BJ (cell line): ENCODE results near the gene C1QTNF1. TPM values are rescaled to one million over a fixed set of nuclear protein-coding genes. Genes with fewer than 3 reads are reported as not detected.

Source experiments
- CTCF ChIA-PET: fragments of 350-600 bp; formaldehyde crosslinking; extraction: SDS; loops from one replicate; lab custom pipeline; 2021; ENCODE audit warnings: antibody characterized with exemption, inconsistent platforms; lab: Yijun Ruan, JAX
- POLR2A ChIA-PET: fragments of 300-600 bp; sonication (Branson Sonifier 250); formaldehyde crosslinking; extraction: SDS; loops from one replicate; lab custom pipeline; 2021; ENCODE audit warnings: antibody characterized with exemption; lab: Charles Lee
- DNase-seq: peaks from one replicate; pipeline ENCODE4 v3.0.0-alpha.2; 2011; ENCODE audit warnings: low read depth
- H3K27me3 ChIP-seq: 2 replicates; pipeline ENCODE4 v1.6.0; 2011; ENCODE audit warnings: low read length; ENCODE audit not compliant: control insufficient read depth, insufficient read depth
- H3K36me3 ChIP-seq: 2 replicates; pipeline ENCODE4 v1.5.1; 2011; ENCODE audit warnings: low read length; ENCODE audit not compliant: control insufficient read depth, insufficient read depth
- H3K4me3 ChIP-seq: 2 replicates; pipeline ENCODE4 v1.5.1; 2011; ENCODE audit warnings: low read depth, mild to moderate bottlenecking, control low read depth, low read length
- CTCF ChIP-seq: IDR thresholded peaks from 2 replicates; pipeline ENCODE4 v1.5.1; 2011; ENCODE audit warnings: low read depth, mild to moderate bottlenecking, control low read depth, inconsistent platforms, low read length, moderate library complexity; ENCODE audit not compliant: insufficient read depth
- polyA plus RNA-seq: library from polyadenylated mRNA; depleted of rRNA; stranded (reverse); fragments of >200 nt; gene quantifications from 2 replicates; pipeline ENCODE4 v1.2.3, GENCODE V29; 2011

Gene C1QTNF1
- polyA plus RNA-seq, 1 experiment = 20.7 TPM

GRCh38 chr17:78977997-78978973 lies 45.7 kb upstream of the C1QTNF1 start:
- H3K4me3 ChIP-seq = no peak overlapping the region
- ChIA-PET CTCF (interaction anchor here (0.9 kb wide), 1 partner anchor 413 kb away, joined by 3 read pairs; no protein-coding TSS in a partner anchor), POLR2A (no interaction called here)
- no peak for TF ChIP-seq CTCF
- H3K27me3 ChIP-seq = no peaks in the 10 kb centered on the region
- H3K36me3 ChIP-seq = 0 out of 2 replicates have a peak, but pooled peaks cover 1% of the 10 kb centered on the region
- no peak for DNase-seq

- Histone ChIP-seq H3K36me3 (0 out of 2 replicates have a peak, but pooled peaks cover 1% of the 10 kb centered on the region), H3K4me3 (0 out of 2 replicates have a peak within 1 kb of the TSS, but pooled peaks have one; percentile 9), H3K27me3 (no peaks in the 10 kb centered on the region)
- DNase-seq = no peak
- TF ChIP-seq CTCF = no peak
- CTCF ChIA-PET = interaction anchor here (2.8 kb wide), 1 partner anchor 9 kb away, joined by 10 read pairs; no protein-coding TSS in a partner anchor
- POLR2A ChIA-PET = no interaction called here
Observed at GRCh38 chr17:78979780-78980623, 44.0 kb upstream of the C1QTNF1 start, which contains the start of gene LGALS3BP. TSS of gene LGALS3BP (minus strand) at chr17:78979923. CDS start at chr17:78977191, 2,732 bp downstream.

GRCh38 chr17:78980624-78980972 lies 43.4 kb upstream of the C1QTNF1 start:
- no peak for DNase-seq
- ChIA-PET POLR2A (no interaction called here), CTCF (interaction anchor here (2.8 kb wide), 1 partner anchor 9 kb away, joined by 10 read pairs; no protein-coding TSS in a partner anchor)
- H3K27me3 ChIP-seq = no peaks in the 10 kb centered on the region
- no peak overlapping the region for H3K4me3 ChIP-seq
- 0 out of 2 replicates have a peak, but pooled peaks cover 1% of the 10 kb centered on the region for H3K36me3 ChIP-seq
- no peak for TF ChIP-seq CTCF

GRCh38 chr17:78981010-78981888 lies 42.7 kb upstream of the C1QTNF1 start:
- CTCF ChIA-PET = interaction anchor here (0.8 to 2.8 kb wide), 2 partner anchors 10 to 115 kb away, joined by 6 to 10 read pairs; no protein-coding TSS in a partner anchor
- POLR2A ChIA-PET = no interaction called here
- no peak for TF ChIP-seq CTCF
- Histone ChIP-seq H3K36me3 (no peaks in the 10 kb centered on the region), H3K4me3 (no peak overlapping the region), H3K27me3 (no peaks in the 10 kb centered on the region)
- DNase-seq = no peak
